GM19467 (cell line): ENCODE data around the gene CARD11.

ENCODE experiments used
- ATAC-seq: cut with Tn5 transposase; IDR thresholded peaks from one replicate; pipeline ENCODE4 v1.9.1; 2021; ENCODE audit warnings: mild to moderate bottlenecking, moderate library complexity; ENCODE audit not compliant: unreplicated experiment

The CARD11 gene

DNA sequence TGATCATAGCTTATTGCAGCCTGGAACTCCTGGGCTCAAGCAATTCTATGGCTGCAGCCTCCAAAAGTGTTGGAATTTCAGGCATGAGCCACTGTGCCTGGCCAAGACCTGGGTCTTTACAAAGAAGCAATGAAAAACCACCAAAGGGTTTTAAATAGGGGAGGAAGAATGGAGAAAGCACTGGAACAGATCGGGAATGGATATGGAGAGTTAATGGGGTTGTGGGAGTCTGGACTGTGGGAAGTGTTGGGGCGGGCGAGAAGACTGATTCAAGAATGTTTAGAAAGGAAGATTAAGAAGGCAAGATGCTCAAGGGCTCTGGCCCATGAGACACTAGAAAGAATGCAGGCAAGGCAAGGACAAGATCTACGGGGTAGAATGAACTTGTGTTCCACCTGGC, 98.5 kb downstream of the CARD11 start:
- no peak for ATAC-seq

DNA sequence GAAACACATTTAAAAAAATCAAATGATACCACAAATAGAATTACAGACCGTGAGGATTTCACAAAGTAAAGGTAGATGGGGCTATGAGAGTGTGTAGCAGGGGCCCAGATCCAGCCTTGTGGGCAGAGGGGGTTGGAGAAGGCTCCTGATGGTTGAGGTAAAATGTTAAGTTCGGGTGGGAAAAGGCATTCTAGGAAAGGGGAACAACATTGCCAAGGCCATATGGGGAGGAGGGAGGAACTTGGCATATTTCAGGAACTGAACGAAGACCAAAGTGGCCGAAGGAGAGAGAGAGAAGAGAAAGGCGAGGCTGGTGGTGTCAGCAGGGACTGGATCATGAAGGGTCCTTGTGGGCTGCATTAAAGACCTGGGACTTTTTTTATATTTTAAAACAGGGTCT, 98.9 kb downstream of the CARD11 start:
- no peak for ATAC-seq

DNA sequence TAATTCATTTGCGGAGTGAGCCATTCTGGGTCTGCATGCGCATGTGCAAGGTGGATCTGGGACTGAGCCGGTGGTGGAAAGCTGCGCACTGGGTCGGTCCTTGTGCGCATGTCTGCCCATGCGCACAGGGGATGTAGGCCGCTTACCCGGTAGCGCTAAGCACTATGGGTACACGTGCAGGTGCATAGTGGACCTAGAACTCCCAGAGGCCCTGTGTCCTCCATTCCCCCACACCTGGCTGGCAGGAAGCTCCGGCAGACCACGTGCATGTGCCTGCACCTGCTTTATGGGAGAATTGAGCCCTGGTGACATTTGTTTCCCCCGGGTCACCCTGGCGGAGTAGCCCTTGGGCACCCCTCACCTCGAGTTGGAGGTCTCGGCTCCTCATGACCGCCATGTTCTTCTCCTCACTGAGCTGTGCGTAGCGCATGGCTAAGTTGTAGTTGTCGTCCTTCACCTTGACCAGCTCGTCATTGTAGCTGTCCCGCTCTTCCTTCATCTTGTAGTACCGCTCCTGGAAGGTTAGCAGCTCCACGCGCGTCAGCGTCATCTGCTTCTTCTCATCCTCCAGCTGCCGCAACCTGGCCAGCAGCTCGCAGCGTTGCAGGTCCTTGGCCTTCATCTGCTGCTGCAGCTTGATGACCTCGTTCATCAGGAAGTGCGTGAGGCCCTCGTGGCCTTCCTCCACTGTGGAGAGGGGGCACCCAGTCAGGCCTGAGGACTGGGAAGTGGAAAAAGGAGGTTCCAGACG, 99.6 kb downstream of the CARD11 start:
- ATAC-seq: no peak

DNA sequence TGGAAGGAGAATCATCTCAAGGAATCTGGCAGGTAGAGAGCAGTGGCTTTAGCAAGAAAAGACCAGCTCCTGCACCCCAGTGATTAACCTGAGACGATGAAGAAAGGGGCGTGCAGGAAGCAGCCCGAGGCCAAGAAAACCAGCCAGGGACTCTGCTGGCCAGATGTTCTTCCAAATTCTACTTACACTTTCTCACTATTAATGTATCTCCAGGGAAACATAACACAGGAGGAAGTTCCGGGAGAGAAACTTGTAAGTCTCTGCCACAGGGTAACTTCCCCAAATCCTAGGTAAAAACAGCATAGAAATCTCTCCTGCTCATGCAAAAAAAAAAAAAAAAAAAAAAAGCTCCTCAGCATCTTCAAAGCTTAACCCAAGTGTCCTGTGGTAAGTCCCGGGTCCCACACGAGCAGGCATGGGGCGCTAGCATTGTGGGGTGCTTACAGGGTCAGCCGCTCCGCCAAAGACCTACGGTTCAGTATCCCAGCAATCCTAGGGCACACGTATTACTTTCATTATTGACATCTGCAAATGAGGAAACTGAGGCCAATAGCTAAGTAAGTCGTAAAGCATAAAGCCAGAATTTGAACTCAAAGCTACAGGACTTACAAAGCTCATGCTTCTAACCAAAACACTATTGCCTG, 102.3 kb downstream of the CARD11 start:
- no peak for ATAC-seq

DNA sequence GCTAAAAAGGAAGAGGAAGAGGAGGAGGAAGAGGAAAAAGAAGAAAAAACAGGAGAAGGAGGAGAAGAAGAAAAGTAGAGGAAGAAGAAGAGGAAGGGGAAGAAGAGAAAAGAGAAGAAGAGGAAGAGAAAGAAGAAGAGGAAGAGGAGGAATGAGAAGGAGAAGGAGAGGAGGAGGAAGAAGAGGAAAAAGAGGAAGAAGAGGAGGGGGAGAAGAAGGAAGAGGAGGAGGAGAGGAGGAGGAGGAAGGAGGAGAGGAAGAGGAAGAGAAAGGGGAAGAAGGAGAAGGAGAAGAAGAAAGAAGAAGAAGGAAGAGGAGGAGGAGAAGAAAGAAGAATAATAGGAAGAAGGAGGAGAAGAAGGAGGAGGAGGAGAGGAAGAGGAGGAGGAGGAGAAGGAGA, 103.2 kb downstream of the CARD11 start:
- no peak for ATAC-seq

DNA sequence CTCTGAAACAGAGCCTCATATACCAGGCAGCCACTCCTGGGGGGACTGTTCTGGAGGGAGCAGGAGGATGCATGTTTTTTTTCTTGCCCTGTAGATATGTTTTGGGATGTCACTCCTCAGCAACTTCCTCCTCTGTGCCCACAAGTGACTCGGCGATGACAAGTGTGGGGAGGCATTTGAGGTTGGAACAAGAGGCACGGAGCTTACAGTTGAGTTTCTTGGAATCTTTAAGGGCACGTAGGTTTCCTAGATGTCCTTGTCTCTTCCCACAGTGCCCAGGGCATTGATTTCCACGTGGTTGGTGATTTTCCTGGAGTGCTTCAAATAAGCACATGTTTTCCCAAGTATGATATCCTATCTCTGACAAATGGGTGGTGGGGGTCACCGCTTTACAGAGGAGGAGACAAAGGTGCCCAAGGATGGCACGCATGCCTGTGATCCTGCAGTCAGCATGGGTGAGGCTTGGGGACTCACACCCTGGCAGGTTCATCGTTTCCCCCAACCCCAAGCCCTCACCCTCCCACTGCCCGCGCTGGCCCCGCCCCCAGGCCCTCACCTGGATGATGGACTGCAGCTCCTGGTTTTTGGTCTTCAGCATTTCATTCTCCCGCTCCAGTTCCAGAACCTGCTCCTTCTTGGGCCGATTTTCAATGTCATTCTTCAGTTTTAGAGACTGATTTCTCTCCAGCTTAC, 104.3 kb downstream of the CARD11 start:
- no peak for ATAC-seq

DNA sequence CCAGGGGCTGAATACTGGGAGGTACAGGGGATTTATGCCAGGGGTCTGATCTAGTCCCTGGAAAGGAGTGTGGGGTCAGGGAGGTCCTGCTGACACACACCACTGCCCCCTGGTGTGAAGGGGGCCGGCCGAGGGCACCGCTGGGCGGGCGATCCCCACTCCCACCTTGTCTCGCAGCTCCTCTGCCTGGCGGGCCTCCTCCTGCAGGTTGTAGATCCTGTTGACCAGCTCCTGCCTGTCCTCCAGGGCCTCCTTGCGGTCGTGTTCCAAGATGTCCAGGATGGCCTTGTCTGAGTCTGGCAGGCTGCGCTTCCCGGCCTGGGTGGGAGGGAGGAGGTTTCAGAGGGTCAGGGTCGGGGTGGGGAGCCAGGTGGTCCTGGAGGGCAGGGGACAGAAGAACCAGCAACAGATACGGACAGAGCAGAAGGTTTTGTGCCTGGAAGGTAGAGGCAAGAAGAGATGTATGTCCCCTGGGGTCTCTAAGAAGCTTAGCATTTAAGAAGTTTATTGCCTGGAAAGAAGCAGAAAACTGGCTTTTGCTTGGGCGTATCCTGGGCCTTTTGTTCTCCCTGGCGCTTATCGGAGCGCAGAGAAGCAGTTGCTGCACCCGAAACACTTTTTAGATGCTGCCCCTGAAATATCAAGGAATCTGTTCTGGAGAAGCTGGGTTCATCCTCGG, 105.0 kb downstream of the CARD11 start:
- ATAC-seq: no peak

DNA sequence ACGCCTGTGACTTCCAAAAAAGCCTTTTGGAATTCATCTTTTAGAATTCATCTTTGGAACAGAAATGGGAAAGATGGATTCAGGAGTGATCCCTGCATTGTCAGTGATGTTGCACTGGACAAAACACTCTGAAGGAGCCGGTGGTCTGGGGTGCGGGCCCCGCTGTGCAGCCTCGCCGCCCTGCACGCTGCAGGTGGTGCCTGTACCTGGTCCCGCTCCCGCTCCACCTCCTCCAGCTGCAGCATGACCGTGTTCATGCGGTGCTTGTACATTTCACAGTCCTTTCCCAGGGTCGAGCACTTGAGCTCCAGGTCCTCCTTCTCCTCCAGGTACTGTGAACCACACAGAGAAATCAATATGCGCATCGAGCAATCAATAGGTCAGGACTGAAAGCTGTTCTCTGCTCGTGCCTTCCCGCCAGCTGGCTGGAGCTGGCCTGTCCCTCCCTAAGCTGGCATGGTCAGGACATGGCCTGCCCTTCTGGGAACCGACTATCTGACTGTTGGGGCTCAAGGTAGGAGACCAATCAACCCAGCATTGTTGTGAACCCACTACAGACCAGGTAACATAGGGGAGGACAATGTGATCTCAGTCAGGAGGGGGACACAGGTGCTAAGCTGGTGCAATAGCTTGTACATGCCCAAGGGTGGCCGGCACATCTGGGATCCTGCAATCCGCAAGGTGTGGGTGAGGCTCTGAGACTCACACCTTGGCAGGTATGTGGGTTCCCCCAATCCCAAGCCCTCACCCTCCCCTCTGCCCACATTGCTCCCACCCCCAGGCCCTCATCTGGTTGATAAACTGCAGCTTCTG, 105.8 kb downstream of the CARD11 start:
- ATAC-seq: no peak

DNA sequence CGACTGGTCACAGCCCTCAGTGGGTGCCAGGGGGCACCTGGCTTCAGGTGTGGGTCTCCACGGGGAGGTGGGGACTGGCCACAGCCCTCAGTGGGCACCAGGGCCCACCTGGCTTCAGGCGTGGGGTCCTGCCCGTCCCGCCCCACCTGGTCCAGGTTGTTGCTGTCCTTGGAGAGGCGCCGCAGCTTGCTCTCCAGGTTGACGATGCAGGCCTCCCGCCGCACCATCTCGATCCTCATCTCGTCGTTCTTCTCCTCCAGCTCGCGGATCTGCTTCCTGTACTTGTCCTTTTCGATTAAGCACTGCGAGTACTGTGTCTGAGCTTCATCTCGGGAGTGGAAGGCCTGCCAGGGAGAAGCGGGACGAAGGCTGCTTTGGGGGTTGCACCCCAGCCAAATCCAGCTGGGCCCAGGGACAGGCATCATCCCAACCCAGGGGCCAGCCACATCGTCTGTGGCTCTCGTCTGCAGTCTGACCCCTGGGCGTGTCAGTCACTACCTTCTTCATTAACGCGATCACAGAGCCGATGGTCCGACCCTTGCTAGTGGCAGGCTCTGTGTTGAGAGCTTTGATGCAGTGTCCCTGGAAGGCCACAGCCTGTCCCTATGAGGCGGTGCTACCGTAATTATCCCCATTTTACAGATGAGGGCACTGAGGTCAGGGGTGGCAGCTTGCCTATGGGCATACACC, 106.6 kb downstream of the CARD11 start:
- ATAC-seq: no peak

DNA sequence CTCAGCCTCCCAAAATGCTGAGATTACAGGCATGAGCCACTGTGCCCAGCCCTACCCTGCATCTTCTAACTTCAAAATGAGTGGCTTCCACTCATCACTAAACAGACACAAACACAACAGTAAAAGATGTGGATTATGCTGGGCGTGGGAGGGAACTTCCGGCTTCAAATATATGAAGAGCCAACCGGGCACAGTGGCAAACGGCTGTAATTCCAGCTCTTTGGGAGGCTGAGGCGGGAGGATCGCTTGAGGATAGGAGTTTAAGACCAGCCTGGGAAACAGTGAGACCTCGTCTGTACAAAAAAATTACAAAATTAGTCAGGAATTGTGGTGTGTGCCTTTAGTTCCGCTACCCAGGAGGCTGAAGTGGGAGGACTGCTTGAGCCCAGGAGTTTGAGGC, 107.4 kb downstream of the CARD11 start:
- no peak for ATAC-seq

DNA sequence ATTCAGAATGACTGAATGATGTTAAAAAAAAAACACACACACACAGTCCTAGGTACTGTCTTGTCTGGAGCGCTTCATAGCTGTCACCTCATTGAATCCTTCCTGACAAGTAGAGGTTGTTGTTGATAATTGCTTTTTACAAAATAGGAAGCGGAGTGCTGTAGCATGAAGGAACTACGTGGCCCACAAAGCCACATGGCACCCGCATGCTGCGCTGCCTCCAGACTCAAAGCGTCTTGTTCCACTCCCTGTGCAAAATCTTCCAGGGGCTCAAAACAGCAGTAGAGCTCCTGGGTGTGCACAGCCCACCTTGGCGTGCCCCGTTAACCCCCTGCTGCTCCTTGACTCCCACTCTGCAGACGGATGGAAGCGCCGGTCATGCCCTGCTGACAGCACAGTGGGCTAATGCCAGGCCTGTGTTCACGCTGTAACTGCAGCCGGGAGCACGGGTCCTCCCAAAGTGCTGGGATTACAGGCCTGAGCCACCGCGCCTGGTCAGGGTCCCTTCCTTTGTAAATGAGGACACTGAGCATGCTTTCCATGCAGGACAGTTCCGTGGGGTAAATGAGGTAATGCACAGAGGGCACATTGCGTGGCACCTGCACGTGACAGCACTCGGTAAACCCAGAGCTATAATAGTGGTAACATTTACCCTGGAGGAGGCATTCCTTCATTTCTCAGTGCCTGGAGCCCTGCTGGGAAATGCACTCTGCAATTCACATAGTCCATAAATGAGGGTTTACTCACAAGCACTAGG, 108.5 kb downstream of the CARD11 start:
- ATAC-seq: no peak

DNA sequence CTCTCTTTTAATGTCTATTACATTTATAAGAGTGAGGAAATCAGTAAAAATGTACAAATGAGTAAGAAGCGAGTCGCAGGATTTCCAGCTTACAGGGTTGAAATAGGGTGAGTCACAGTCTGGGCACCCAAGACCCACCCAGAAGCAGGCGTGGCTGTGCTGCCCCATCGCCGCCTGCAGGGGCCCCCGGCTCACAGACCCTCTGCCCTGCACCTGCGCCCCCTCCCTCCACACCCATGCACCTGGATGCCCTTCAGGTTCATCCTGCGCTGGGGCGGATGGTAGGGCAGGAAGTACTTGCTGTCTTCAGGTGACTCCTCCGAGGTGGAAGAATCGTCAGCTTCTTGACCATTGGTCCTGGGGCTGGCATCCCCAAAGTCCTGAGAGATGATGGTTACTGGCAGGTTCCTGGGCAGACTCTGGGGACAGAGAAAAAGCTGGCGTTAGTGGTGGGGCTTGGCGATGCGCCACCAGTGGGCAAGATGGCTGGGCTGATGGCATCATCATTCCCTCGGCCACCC, 109.4 kb downstream of the CARD11 start:
- no peak for ATAC-seq

DNA sequence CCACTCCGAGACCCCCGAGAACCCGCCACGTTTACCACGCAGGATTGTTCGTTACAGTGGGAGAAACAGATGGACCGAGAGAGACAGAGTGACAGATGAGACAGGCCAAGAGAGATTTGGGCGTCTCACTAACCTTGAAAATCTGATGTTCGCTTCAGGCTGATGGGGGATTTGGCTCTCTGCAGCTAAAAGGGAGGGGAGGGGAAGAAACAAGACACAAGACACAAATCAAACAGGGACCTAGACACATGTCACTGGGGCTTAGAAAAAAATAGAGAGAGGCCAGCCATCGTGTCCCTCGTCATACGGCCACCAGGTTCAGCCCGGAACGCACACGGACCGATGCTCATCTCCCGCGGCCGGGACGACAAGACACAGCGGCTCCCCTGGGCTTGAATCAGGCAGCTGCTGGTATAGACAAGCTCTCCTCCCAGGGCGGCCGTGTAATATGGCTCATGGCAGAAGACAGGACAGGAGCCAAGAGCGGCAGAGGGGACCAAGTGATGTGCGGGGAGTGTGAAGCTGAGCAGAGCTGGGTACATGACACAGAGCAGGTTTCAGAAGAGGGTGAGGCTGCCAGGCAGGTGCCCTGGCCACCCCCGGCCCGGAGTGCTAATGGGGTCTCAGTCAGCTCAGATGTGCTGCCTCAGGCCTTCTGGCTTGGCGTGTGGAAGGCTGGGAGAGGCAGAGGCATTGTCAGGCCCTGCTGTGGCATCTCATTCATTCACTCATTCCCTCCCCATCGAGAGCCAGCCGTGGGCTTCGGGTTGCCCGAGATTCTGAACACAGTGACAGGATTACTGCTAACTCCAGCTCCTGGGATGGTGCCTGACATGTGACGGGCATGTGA, 111.0 kb downstream of the CARD11 start:
- no peak for ATAC-seq

DNA sequence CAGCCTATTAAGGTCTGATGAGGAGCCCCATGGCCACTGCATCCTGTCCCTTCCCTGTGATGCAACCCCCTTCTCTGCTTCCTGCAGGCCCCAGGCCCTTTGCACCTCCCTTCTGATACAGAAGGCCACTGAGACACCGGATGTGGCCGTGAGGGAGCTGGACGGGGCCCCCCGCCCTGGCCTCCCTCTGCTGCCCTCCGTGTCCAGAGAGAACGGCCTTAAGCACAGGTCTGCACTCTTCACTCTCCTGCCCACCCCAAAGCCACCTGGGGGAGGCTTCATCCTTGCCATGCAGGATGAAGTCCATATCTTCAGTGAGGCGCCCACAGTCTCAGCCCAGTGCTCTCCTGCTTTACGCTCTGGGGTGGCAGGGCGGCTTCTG, 112.6 kb downstream of the CARD11 start:
- ATAC-seq: no peak

DNA sequence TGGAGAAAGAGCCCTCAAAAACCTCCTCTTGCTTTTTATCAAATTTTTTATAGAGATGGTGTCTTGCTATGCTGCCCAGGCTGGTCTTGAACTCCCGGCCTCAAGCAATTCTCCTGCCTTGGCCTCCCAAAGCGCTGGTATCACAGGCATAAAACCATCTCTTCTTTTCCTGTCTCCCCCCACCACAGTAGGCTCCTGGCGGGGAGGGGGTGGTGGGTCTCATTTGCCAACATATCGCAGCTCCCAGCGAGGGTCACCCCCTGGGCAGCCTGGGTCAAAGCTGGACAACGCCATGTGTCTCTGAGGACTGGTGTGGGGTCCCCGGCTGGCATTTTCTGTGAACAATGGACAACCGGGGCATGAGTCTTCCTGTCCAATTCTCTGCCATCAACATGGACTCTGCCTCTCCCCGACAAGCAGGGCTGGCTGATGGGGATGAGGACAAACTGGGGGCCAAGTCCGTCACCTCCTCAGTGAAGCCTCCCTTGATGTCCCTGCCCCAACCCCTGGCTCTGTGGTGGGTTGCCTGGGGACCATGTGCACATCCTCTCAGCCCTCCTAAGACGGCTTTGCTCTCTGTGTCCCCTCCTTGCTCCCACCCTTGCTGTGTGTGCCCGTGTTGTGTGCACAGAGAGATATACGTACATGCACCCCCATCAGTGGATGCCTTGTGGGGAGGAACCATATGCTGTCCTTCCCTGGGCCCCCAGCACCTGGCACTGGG, 113.2 kb downstream of the CARD11 start:
- ATAC-seq: no peak

DNA sequence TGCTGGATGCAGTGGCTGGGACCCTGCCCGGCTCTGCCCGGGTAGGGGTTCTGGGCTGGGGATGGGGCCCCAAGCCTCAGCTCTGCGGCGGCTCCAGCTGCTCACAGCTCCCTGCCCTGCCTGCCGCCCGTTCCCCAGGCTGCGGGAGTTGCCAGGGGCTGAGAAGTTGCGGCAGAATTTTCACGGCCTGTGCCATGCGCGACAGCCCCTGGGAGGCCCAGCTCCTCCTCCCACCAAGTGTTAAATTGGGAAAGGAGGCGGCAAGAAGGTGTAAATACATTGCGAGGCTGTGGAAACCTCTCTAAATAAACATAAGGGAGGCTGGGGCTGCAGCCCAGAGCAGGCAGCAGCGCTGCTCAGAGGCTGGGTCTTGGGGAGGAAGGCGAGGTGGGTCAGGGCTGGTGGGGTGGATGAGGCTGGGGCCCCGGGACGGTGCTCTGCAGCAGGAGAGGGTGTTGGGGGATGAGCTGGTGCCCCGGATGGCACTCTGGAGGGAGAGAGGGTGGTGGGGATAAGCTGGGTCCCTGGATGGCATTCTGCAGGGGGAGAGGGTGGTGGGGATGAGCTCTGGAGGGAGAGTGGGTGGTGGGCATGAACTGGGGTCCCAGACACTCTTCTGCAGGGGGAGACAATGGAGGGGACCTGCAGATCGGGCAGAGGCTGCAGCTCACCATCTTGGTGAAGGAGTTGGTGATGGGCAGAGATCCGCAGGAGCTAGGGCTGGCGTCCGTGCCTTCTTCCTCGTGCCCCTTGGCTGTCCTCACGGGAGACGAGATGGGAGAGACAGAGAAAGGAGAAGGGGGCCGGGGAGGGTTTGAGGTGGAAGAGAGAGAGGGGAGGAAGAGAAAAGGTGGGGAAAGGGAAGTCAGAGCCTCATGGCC, 114.1 kb downstream of the CARD11 start:
- no peak for ATAC-seq
